Measurements from ENCODE around the gene PAK5.

PAK5 gene

DNA sequence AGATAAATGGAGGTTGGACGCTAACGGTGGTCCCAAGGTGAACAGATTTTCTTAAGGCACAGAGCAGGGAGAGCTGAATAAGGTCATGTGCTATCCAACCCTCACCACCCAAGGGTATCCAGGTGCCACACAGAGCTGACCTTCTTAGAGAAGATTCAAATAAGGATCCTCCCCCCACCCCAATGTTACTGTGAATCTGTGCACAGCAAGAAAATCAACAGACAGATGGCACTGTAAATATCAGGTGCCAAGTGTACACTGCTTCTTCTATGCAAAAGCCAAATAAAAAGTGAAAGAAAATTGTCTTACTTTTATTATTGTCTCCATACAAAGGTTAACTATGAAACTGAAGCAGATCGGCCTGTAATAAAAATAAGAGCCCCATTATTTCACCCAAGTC lies 96.9 kb downstream of the PAK5 start:
- H3K9me3 ChIP-seq (ENCODE audit: control insufficient read depth, insufficient read depth, low read depth, low read length), result 0 out of 2 replicates have a peak, but pooled peaks cover 3% of the 10 kb centered on the region
- H3K9ac ChIP-seq (ENCODE audit: low read length), result no peak overlapping the region
- no peaks in the 10 kb centered on the region for H3K27me3 ChIP-seq (ENCODE audit: control insufficient read depth, insufficient read depth, low read length)
- no peak overlapping the region for H3K27ac ChIP-seq (ENCODE audit: low read depth, low read length)
- H3K36me3 ChIP-seq (ENCODE audit: control insufficient read depth, insufficient read depth, low read length), result no peaks in the 10 kb centered on the region
- no peaks in the 10 kb centered on the region for H3K4me1 ChIP-seq (ENCODE audit: control insufficient read depth, insufficient read depth, low read length)
- H3K4me3 ChIP-seq (ENCODE audit: low read depth, low read length), result no peak overlapping the region

DNA sequence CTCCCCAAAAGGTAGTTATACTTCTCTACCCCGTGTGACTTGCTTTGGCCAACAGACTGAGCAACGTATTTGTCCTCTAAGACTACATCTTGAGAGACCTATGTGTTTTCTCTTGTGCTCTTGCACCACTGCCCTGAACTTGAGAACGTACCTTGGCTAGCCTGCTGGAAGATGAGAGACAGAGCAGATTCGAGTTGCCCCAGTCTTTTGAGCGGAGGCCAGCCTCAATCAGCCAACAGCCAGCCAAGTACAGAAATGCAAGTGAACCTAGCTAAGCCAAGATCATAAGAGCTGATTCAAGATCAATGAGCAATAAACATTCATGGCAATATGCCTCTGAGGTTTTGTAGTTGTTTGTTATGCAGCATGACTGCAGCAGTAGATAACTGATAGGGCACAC lies 98.4 kb downstream of the PAK5 start:
- H3K4me1 ChIP-seq (ENCODE audit: control insufficient read depth, insufficient read depth, low read length), result no peaks in the 10 kb centered on the region
- no peak overlapping the region for H3K9ac ChIP-seq (ENCODE audit: low read length)
- no peaks in the 10 kb centered on the region for H3K27me3 ChIP-seq (ENCODE audit: control insufficient read depth, insufficient read depth, low read length)
- no peak overlapping the region for H3K4me3 ChIP-seq (ENCODE audit: low read depth, low read length)
- no peaks in the 10 kb centered on the region for H3K36me3 ChIP-seq (ENCODE audit: control insufficient read depth, insufficient read depth, low read length)
- H3K27ac ChIP-seq (ENCODE audit: low read depth, low read length), result no peak overlapping the region
- 0 out of 2 replicates have a peak, but pooled peaks cover 3% of the 10 kb centered on the region for H3K9me3 ChIP-seq (ENCODE audit: control insufficient read depth, insufficient read depth, low read depth, low read length)

DNA sequence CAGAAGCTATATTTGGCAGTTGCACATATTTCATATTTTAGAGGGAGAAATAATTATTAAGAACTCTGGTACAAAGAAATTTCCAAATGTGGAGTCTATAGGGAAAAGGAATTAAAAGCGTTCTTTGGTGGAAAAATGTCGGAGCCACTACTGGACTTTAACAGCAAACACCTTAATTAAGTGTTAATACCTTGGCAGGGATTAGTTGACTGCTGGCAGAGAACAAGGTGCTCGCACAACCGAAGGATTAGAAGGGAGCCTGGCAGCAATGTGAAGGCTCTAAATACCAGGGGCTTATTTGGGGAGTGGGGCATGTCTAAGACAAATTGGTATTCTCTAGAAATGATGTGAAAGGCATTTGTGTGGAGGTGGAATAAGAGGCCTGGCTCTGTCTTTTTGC lies 98.9 kb downstream of the PAK5 start:
- Histone ChIP-seq H3K4me3 (ENCODE audit: low read depth, low read length) (no peak overlapping the region), H3K9me3 (ENCODE audit: control insufficient read depth, insufficient read depth, low read depth, low read length) (0 out of 2 replicates have a peak, but pooled peaks cover 3% of the 10 kb centered on the region), H3K27me3 (ENCODE audit: control insufficient read depth, insufficient read depth, low read length) (no peaks in the 10 kb centered on the region), H3K36me3 (ENCODE audit: control insufficient read depth, insufficient read depth, low read length) (no peaks in the 10 kb centered on the region), H3K4me1 (ENCODE audit: control insufficient read depth, insufficient read depth, low read length) (no peaks in the 10 kb centered on the region), H3K27ac (ENCODE audit: low read depth, low read length) (no peak overlapping the region), H3K9ac (ENCODE audit: low read length) (no peak overlapping the region)

DNA sequence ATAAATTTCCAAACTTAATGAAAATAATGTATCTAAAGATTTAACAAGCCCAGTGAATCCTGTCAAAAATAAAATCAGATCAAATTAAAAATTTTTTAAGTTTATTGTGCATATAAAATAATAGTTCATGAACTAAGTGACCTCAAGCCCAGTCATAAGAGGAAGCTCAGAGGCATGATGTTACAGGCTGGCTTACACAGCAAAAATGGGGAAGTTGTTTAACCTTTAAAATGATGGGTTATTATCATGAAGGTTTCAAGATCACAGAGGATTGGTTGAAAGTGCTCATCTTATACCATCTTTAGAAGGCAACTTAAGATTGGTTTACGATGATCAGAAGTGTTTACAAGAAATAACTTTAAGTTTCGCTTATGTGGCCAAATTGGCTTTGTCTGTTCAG lies 102.5 kb downstream of the PAK5 start:
- no peaks in the 10 kb centered on the region for H3K4me1 ChIP-seq (ENCODE audit: control insufficient read depth, insufficient read depth, low read length)
- H3K36me3 ChIP-seq (ENCODE audit: control insufficient read depth, insufficient read depth, low read length), result no peaks in the 10 kb centered on the region

DNA sequence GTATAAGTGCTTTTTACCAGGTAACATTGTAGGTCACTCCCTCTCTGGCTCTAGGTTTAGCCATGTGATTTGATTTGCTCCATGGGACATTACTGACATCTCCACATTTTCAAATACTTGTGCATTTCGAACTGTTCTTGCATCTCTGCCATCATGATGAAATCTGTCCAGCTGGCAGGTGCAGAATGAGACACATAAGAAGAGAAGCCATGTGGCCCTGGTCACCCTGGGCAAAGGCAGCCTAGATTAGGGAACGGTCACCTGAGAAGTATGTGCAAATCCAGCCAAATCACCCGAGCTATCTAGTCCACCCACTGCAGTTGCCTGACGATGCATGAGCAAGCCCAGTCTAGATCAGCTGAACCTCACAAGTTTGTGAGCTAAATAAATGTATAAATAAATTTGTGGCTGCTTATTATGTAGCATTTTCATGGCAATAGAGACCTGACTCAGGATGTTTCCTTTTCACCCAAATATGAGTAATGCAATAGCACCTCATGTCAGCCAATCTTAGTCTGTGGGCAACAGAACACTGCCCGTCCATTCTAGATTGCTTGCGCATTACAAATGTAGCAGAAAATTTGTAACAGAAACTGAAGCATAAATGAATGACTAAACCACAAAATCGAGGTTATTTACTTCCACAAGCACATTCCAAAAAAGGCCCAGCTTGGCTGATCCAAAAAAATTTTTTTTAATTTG lies 115.2 kb downstream of the PAK5 start:
- Histone ChIP-seq H3K4me3 (ENCODE audit: low read depth, low read length) (no peak overlapping the region), H3K27me3 (ENCODE audit: control insufficient read depth, insufficient read depth, low read length) (no peaks in the 10 kb centered on the region), H3K27ac (ENCODE audit: low read depth, low read length) (no peak overlapping the region), H3K9ac (ENCODE audit: low read length) (no peak overlapping the region), H3K4me1 (ENCODE audit: control insufficient read depth, insufficient read depth, low read length) (no peaks in the 10 kb centered on the region), H3K36me3 (ENCODE audit: control insufficient read depth, insufficient read depth, low read length) (no peaks in the 10 kb centered on the region), H3K9me3 (ENCODE audit: control insufficient read depth, insufficient read depth, low read depth, low read length) (no peaks in the 10 kb centered on the region)

More for the DNA sequence above, 102.5 kb downstream of the PAK5 start:
- H3K9ac ChIP-seq (ENCODE audit: low read length), result no peak overlapping the region
- no peak overlapping the region for H3K4me3 ChIP-seq (ENCODE audit: low read depth, low read length)
- no peaks in the 10 kb centered on the region for H3K27me3 ChIP-seq (ENCODE audit: control insufficient read depth, insufficient read depth, low read length)
- H3K27ac ChIP-seq (ENCODE audit: low read depth, low read length), result no peak overlapping the region
- H3K9me3 ChIP-seq (ENCODE audit: control insufficient read depth, insufficient read depth, low read depth, low read length), result no peaks in the 10 kb centered on the region

DNA sequence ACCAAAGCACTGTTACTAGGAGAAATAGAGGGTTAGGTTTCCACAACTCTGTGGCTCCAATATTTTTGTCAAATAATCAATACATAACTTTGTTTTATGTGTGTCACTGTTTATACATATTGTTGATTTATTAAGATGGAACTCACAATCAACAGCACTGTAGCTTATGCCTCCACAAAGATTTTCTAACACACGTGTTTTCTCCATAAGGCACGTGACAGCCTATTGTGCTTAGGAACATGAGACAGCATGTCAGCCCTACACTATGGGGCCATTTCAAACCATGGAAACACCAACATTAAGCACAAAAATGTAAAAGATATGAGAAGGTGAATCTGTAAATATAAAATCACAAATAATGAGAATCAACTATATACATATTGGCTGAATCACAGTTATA lies 127.0 kb downstream of the PAK5 start:
- Histone ChIP-seq H3K27me3 (ENCODE audit: control insufficient read depth, insufficient read depth, low read length) (0 out of 2 replicates have a peak, but pooled peaks cover 2% of the 10 kb centered on the region), H3K27ac (ENCODE audit: low read depth, low read length) (no peak overlapping the region), H3K4me1 (ENCODE audit: control insufficient read depth, insufficient read depth, low read length) (no peaks in the 10 kb centered on the region), H3K9me3 (ENCODE audit: control insufficient read depth, insufficient read depth, low read depth, low read length) (no peaks in the 10 kb centered on the region), H3K9ac (ENCODE audit: low read length) (no peak overlapping the region), H3K36me3 (ENCODE audit: control insufficient read depth, insufficient read depth, low read length) (no peaks in the 10 kb centered on the region), H3K4me3 (ENCODE audit: low read depth, low read length) (no peak overlapping the region)

DNA sequence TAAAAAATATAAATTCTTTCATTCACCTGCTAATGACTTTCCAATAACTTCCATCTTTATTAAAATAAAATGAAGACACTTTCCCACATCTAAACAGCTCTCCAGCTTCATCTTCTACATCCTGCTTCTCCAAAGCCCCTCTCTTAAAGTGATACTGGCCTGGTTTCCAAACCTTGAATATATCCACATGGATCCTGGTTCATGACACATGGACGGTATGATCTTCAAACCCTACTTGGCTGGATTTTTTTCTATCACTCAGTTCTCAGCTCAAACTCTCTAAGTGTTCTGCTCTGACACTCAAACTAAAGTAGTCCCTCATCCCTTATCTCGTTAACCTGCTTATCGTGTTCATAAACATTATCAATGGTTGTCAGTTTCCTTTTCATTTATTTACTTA lies 128.2 kb downstream of the PAK5 start:
- Histone ChIP-seq H3K9ac (ENCODE audit: low read length) (no peak overlapping the region), H3K9me3 (ENCODE audit: control insufficient read depth, insufficient read depth, low read depth, low read length) (no peaks in the 10 kb centered on the region), H3K36me3 (ENCODE audit: control insufficient read depth, insufficient read depth, low read length) (no peaks in the 10 kb centered on the region), H3K4me1 (ENCODE audit: control insufficient read depth, insufficient read depth, low read length) (no peaks in the 10 kb centered on the region; the same call in 1 of the 2 replicates), H3K27me3 (ENCODE audit: control insufficient read depth, insufficient read depth, low read length) (0 out of 2 replicates have a peak, but pooled peaks cover 2% of the 10 kb centered on the region), H3K4me3 (ENCODE audit: low read depth, low read length) (no peak overlapping the region), H3K27ac (ENCODE audit: low read depth, low read length) (no peak overlapping the region)

DNA sequence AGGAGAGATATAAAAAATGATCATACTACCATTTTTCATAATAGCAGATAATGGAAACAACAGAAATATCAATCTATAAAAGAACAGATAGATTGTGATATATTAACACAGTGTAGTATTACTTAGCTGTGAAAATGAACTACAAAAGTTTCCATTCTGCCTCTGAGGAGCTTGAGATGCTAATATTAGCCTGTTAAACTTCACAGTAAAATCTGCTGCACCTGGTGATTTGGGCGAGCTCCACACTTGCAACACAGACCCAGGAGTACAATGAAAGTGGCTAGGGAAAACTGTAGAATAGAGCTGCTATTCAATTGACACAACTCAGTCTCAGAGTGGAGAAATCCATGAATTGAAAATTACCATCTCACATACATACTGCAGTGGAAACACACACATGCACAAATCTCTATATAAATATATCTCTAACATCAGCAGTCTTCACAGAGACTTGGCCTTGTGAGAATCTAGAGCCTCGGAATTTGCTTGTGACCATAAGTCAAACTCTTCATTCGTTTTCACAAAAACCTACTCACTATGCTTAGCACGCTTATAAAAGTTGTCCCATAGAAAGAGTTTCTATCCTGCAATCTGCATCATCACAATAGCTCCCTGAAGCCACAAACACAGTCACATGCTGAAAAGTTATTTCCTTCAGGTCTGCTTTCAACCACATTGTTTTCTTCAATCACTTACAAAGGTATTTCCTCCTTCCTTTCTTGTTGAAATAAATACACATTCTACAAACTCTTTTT lies 133.0 kb downstream of the PAK5 start:
- no peak overlapping the region for H3K27ac ChIP-seq (ENCODE audit: low read depth, low read length)
- H3K27me3 ChIP-seq (ENCODE audit: control insufficient read depth, insufficient read depth, low read length), result 0 out of 2 replicates have a peak, but pooled peaks cover 2% of the 10 kb centered on the region
- H3K9me3 ChIP-seq (ENCODE audit: control insufficient read depth, insufficient read depth, low read depth, low read length), result no peaks in the 10 kb centered on the region
- H3K4me1 ChIP-seq (ENCODE audit: control insufficient read depth, insufficient read depth, low read length), result no peaks in the 10 kb centered on the region; the same call in 1 of the 2 replicates
- no peak overlapping the region for H3K4me3 ChIP-seq (ENCODE audit: low read depth, low read length)
- H3K36me3 ChIP-seq (ENCODE audit: control insufficient read depth, insufficient read depth, low read length), result no peaks in the 10 kb centered on the region
- no peak overlapping the region for H3K9ac ChIP-seq (ENCODE audit: low read length)

DNA sequence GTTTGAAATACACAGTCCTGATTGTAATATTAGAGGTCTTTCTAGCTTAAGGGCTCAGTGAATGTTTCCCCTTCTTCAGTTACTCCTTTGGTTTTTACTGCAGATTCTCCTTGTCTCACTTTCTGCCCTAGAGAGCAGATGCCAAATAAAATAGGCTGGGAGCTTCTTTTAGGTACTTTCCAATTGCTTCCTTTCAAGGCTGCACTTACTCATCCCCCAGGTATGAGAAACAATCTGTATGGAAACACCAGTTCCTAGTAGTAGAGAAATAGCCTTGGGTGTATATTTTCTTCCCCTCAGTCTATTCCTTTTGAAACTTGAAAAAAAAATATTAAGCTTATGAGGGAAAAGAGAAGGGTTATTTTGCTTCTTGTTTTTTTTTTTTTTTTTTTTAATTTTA lies 139.7 kb downstream of the PAK5 start:
- H3K27ac ChIP-seq (ENCODE audit: low read depth, low read length), result no peak overlapping the region
- H3K4me1 ChIP-seq (ENCODE audit: control insufficient read depth, insufficient read depth, low read length), result peaks cover 3% of the 10 kb centered on the region; the same call in 1 of the 2 replicates
- H3K36me3 ChIP-seq (ENCODE audit: control insufficient read depth, insufficient read depth, low read length), result no peaks in the 10 kb centered on the region
- H3K9ac ChIP-seq (ENCODE audit: low read length), result no peak overlapping the region
- H3K27me3 ChIP-seq (ENCODE audit: control insufficient read depth, insufficient read depth, low read length), result no peaks in the 10 kb centered on the region
- H3K4me3 ChIP-seq (ENCODE audit: low read depth, low read length), result no peak overlapping the region
- no peaks in the 10 kb centered on the region for H3K9me3 ChIP-seq (ENCODE audit: control insufficient read depth, insufficient read depth, low read depth, low read length)

DNA sequence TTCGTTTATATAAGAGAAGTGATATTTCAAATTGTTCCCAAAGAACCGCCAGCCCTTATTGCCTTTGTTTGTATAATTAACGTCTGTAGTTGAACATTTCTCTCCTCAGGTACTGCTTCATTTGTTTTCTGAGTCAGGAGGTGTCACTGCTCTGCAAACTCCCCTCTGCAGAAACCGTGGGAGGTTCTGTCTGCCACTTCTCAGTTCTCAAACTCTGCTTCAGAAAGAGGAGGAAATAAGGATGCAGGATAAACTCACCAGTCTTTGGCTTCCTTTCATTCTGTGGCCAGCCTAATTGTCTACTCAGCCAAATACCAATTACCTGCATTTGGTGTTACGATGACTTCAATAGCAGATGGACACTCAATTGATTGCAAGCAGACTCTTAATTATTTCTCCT lies 149.8 kb downstream of the PAK5 start:
- Histone ChIP-seq H3K27ac (ENCODE audit: low read depth, low read length) (no peak overlapping the region), H3K27me3 (ENCODE audit: control insufficient read depth, insufficient read depth, low read length) (no peaks in the 10 kb centered on the region), H3K36me3 (ENCODE audit: control insufficient read depth, insufficient read depth, low read length) (no peaks in the 10 kb centered on the region), H3K9me3 (ENCODE audit: control insufficient read depth, insufficient read depth, low read depth, low read length) (no peaks in the 10 kb centered on the region), H3K4me1 (ENCODE audit: control insufficient read depth, insufficient read depth, low read length) (no peaks in the 10 kb centered on the region), H3K9ac (ENCODE audit: low read length) (no peak overlapping the region), H3K4me3 (ENCODE audit: low read depth, low read length) (no peak overlapping the region)

DNA sequence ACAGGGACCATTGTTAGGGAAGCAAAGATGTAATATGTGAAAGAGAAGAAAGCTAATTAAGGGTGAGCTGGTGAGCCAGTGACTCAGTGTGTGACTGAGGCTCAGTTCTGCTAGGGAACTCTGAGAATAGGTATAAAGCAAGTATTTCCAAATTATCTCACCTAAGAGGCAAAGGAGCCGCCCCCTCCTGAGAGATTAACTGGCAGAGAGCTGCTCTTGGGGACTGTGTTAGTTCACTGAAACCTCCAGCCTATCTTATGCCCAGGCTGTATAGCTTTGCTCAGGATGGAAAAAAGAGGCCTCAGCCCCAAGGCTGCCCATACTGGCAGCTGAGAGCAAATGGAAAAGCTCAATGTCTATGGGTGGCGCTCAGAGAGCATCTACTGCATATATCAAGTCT lies 152.0 kb downstream of the PAK5 start:
- Histone ChIP-seq H3K27me3 (ENCODE audit: control insufficient read depth, insufficient read depth, low read length) (no peaks in the 10 kb centered on the region), H3K27ac (ENCODE audit: low read depth, low read length) (no peak overlapping the region), H3K4me1 (ENCODE audit: control insufficient read depth, insufficient read depth, low read length) (no peaks in the 10 kb centered on the region), H3K9ac (ENCODE audit: low read length) (no peak overlapping the region), H3K36me3 (ENCODE audit: control insufficient read depth, insufficient read depth, low read length) (no peaks in the 10 kb centered on the region), H3K4me3 (ENCODE audit: low read depth, low read length) (no peak overlapping the region), H3K9me3 (ENCODE audit: control insufficient read depth, insufficient read depth, low read depth, low read length) (no peaks in the 10 kb centered on the region)
